Neural cell (in vitro differentiated cells): ENCODE results near the gene COL28A1. TPM values are rescaled to one million over a fixed set of nuclear protein-coding genes. Genes with fewer than 3 reads are reported as not detected.

Experiments
- H2AFZ ChIP-seq: fragments of 200-600, 300-800 bp; sonication (generic), shearing (Covaris generic); 2 replicates; pipeline ENCODE4 v1.6.0; 2014; ENCODE audit warnings: low read depth, mild to moderate bottlenecking, antibody characterized with exemption, low read length, moderate library complexity
- H3F3A ChIP-seq: fragments of 200-600 bp; shearing (Covaris generic); 2 replicates; pipeline ENCODE4 v1.6.1; 2016; ENCODE audit warnings: mild to moderate bottlenecking, moderate library complexity, mixed read lengths, antibody characterized with exemption, low read length; ENCODE audit not compliant: insufficient read depth, poor library complexity, severe bottlenecking
- H3K27ac ChIP-seq: fragments of 200-600, 300-800 bp; sonication (generic), shearing (Covaris generic); 2 replicates; pipeline ENCODE4 v1.5.1; 2014; ENCODE audit warnings: mild to moderate bottlenecking, low read length, moderate library complexity
- H3K27me3 ChIP-seq: fragments of 300-800, 200-600 bp; sonication (generic), shearing (Covaris generic); 2 replicates; pipeline ENCODE4 v1.6.0; 2014; ENCODE audit warnings: mild to moderate bottlenecking, low read depth, low read length, moderate library complexity; ENCODE audit not compliant: insufficient read depth
- H3K36me3 ChIP-seq: fragments of 300-800, 200-600 bp; sonication (generic), shearing (Covaris generic); 2 replicates; pipeline ENCODE4 v1.5.1; 2014; ENCODE audit warnings: mild to moderate bottlenecking, antibody characterized with exemption, low read length, moderate library complexity; ENCODE audit not compliant: insufficient read depth
- H3K4me2 ChIP-seq: fragments of 300-800, 200-600 bp; sonication (generic), shearing (Covaris generic); 2 replicates; pipeline ENCODE4 v1.6.0; 2014; ENCODE audit warnings: mild to moderate bottlenecking, low read length
- H3K4me3 ChIP-seq: fragments of 300-800, 200-600 bp; sonication (generic), shearing (Covaris generic); 2 replicates; pipeline ENCODE4 v1.5.1; 2014; ENCODE audit warnings: mild to moderate bottlenecking, low read length, moderate library complexity
- H3K79me2 ChIP-seq: fragments of 200-600 bp; shearing (Covaris generic); replicated peaks from 2 replicates; pipeline ENCODE4 v1.6.0; 2014; ENCODE audit warnings: mild to moderate bottlenecking, low read length, moderate library complexity; ENCODE audit not compliant: insufficient read depth
- H3K9ac ChIP-seq: fragments of 300-800, 200-600 bp; sonication (generic), shearing (Covaris generic); 2 replicates; pipeline ENCODE4 v1.6.1; 2016; ENCODE audit warnings: mild to moderate bottlenecking, low read length, mixed read lengths
- H3K9me2 ChIP-seq: fragments of 200-600 bp; shearing (Covaris generic); 2 replicates; pipeline ENCODE4 v1.6.1; 2016; ENCODE audit warnings: mild to moderate bottlenecking, low read length, mixed read lengths; ENCODE audit not compliant: insufficient read depth
- H3K9me3 ChIP-seq: fragments of 200-600, 300-800 bp; sonication (generic), shearing (Covaris generic); 2 replicates; pipeline ENCODE4 v1.6.1; 2016; ENCODE audit warnings: mild to moderate bottlenecking, mixed run types, low read length, moderate library complexity, mixed read lengths
- H4K20me1 ChIP-seq: fragments of 200-600 bp; shearing (Covaris generic); 2 replicates; pipeline ENCODE4 v1.6.1; 2016; ENCODE audit warnings: mild to moderate bottlenecking, mixed run types; ENCODE audit not compliant: insufficient read depth
- EP300 ChIP-seq: fragments of 450-650 bp; conservative IDR thresholded peaks from 2 replicates; pipeline ENCODE4 v1.6.1; 2014; ENCODE audit warnings: antibody characterized with exemption, mild to moderate bottlenecking, moderate library complexity; ENCODE audit not compliant: poor library complexity, severe bottlenecking
- EZH2 ChIP-seq: fragments of 200-600, 300-800 bp; shearing (Covaris generic), sonication (generic); IDR thresholded peaks from 2 replicates; pipeline ENCODE4 v1.6.1; 2014; ENCODE audit warnings: antibody characterized with exemption, low read length, borderline replicate concordance, mild to moderate bottlenecking; ENCODE audit not compliant: insufficient read depth, poor library complexity, severe bottlenecking
- MXI1 ChIP-seq: fragments of 450-650 bp; conservative IDR thresholded peaks from 2 replicates; pipeline ENCODE4 v1.6.1; 2014; ENCODE audit warnings: antibody characterized with exemption, mild to moderate bottlenecking; ENCODE audit not compliant: poor library complexity, severe bottlenecking
- POLR2AphosphoS5 ChIP-seq: IDR thresholded peaks from 2 replicates; pipeline ENCODE4 v1.6.1; 2012
- RAD21 ChIP-seq: fragments of 450-650 bp; conservative IDR thresholded peaks from 2 replicates; pipeline ENCODE4 v1.6.1; 2014; ENCODE audit warnings: antibody characterized with exemption, mild to moderate bottlenecking, moderate library complexity
- SMC3 ChIP-seq: fragments of 450-650 bp; conservative IDR thresholded peaks from 2 replicates; pipeline ENCODE4 v1.6.1; 2014; ENCODE audit warnings: antibody characterized with exemption, mild to moderate bottlenecking, moderate library complexity; ENCODE audit not compliant: poor library complexity
- TAF1 ChIP-seq: IDR thresholded peaks from 2 replicates; pipeline ENCODE4 v1.6.1; 2012; ENCODE audit warnings: low read depth
- polyA plus RNA-seq: library from polyadenylated mRNA; depleted of rRNA; stranded (reverse); fragments of >200 nt; gene quantifications from 2 replicates; pipeline ENCODE4 v1.2.3, GENCODE V29; 2014
- TF ChIP-seq, protein P1 (sequence below): IDR thresholded peaks from 2 replicates; pipeline ENCODE4 v1.6.1; 2012; ENCODE audit warnings: borderline replicate concordance
- TF ChIP-seq, protein P2 (sequence below): fragments of 450-650 bp; IDR thresholded peaks from 2 replicates; pipeline ENCODE4 v1.5.1; 2014; ENCODE audit warnings: antibody characterized with exemption, mild to moderate bottlenecking, moderate library complexity; ENCODE audit not compliant: poor library complexity, severe bottlenecking

COL28A1 gene
- polyA plus RNA-seq, 1 donor from 2014 or later, result 1.0 TPM

DNA sequence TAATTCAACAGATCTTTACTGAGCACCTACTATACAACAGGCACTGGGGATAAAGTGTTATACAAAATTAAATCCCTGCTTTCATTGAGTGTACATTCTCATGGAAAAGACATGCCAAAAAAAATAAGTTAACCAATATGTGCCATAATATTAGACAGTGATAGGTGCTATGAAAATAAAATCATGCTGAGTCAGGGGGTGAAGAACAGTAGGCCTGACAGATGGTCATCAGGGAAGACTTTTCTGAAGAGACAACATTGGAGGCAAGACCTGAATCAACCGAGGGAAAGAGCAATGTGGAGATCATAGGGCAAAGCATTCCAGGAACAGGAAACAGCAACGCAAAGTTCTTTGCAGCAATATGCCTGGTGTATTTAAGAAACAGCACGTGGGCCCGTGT is 217.8 kb downstream of the COL28A1 start:
- TF ChIP-seq, protein P1, sequence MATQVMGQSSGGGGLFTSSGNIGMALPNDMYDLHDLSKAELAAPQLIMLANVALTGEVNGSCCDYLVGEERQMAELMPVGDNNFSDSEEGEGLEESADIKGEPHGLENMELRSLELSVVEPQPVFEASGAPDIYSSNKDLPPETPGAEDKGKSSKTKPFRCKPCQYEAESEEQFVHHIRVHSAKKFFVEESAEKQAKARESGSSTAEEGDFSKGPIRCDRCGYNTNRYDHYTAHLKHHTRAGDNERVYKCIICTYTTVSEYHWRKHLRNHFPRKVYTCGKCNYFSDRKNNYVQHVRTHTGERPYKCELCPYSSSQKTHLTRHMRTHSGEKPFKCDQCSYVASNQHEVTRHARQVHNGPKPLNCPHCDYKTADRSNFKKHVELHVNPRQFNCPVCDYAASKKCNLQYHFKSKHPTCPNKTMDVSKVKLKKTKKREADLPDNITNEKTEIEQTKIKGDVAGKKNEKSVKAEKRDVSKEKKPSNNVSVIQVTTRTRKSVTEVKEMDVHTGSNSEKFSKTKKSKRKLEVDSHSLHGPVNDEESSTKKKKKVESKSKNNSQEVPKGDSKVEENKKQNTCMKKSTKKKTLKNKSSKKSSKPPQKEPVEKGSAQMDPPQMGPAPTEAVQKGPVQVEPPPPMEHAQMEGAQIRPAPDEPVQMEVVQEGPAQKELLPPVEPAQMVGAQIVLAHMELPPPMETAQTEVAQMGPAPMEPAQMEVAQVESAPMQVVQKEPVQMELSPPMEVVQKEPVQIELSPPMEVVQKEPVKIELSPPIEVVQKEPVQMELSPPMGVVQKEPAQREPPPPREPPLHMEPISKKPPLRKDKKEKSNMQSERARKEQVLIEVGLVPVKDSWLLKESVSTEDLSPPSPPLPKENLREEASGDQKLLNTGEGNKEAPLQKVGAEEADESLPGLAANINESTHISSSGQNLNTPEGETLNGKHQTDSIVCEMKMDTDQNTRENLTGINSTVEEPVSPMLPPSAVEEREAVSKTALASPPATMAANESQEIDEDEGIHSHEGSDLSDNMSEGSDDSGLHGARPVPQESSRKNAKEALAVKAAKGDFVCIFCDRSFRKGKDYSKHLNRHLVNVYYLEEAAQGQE, result no peak
- TF ChIP-seq RAD21 (no peak), MXI1 (no peak)
- Histone ChIP-seq H3K79me2 (no peaks in the 10 kb centered on the region), H3K27ac (no peak overlapping the region), H4K20me1 (no peaks in the 10 kb centered on the region), H3F3A (no peaks in the 10 kb centered on the region), H3K9ac (no peak overlapping the region), H3K9me2 (no peaks in the 10 kb centered on the region), H3K4me2 (no peak overlapping the region), H3K4me3 (no peak overlapping the region), H3K27me3 (no peaks in the 10 kb centered on the region), H2AFZ (no peak overlapping the region), H3K9me3 (no peaks in the 10 kb centered on the region), H3K36me3 (no peaks in the 10 kb centered on the region)

DNA sequence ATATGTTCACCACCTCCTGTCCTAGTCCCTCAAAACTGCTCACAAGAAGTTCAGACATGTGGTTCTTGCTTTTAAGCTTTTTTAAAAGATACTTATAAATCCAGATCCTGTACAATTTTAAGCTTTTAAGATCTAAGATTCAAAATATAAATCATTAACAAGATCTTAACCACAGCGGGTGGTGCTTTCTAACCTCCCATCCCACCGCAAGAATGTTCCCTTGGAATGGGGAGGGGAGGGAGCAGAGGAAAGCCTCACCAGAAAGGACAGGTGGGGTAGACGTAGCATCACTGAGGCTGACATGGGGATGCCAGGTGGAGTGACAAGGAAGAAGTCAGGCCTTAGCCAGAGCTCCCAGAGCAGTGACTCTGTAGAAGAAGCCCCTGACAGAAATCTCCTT is 219.8 kb downstream of the COL28A1 start:
- Histone ChIP-seq H3K4me3 (no peak overlapping the region), H3F3A (no peaks in the 10 kb centered on the region), H2AFZ (no peak overlapping the region), H3K36me3 (no peaks in the 10 kb centered on the region), H3K27me3 (no peaks in the 10 kb centered on the region), H3K9ac (no peak overlapping the region), H3K9me3 (no peaks in the 10 kb centered on the region), H3K79me2 (no peaks in the 10 kb centered on the region), H3K4me2 (no peak overlapping the region), H4K20me1 (no peaks in the 10 kb centered on the region), H3K27ac (no peak overlapping the region), H3K9me2 (no peaks in the 10 kb centered on the region)
- TF ChIP-seq, protein P1, result no peak
- TF ChIP-seq, protein P2, sequence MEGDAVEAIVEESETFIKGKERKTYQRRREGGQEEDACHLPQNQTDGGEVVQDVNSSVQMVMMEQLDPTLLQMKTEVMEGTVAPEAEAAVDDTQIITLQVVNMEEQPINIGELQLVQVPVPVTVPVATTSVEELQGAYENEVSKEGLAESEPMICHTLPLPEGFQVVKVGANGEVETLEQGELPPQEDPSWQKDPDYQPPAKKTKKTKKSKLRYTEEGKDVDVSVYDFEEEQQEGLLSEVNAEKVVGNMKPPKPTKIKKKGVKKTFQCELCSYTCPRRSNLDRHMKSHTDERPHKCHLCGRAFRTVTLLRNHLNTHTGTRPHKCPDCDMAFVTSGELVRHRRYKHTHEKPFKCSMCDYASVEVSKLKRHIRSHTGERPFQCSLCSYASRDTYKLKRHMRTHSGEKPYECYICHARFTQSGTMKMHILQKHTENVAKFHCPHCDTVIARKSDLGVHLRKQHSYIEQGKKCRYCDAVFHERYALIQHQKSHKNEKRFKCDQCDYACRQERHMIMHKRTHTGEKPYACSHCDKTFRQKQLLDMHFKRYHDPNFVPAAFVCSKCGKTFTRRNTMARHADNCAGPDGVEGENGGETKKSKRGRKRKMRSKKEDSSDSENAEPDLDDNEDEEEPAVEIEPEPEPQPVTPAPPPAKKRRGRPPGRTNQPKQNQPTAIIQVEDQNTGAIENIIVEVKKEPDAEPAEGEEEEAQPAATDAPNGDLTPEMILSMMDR, result no peak
- TF ChIP-seq SMC3 (no peak), TAF1 (no peak), RAD21 (no peak), POLR2AphosphoS5 (no peak), MXI1 (no peak), EP300 (no peak), EZH2 (no peak)
